ENCODE measurements around the gene ARHGEF4.
A peak's percentile ranks its signal among the peaks of the same experiment; 100 is the strongest.

Gene ARHGEF4

GRCh38 chr2:130913891-130914290 lies 77.2 kb downstream of the ARHGEF4 start:
- Histone ChIP-seq H3K27me3 (peaks cover 39 to 56% (median 49%) of the 10 kb centered on the region in 11 experiments), H3K36me3 (no peaks in the 10 kb centered on the region), H3K4me3 (no peak overlapping the region), H3K4me1 (peaks cover 0 to 20% (median 14%) of the 10 kb centered on the region in 10 experiments; a peak in 17 of 20 replicates), H4K20me1 (peaks cover 0 to 9% (median 0%) of the 10 kb centered on the region in 11 experiments; a peak in 2 of 22 replicates), H3K27ac (no peak overlapping the region), H3K9me3 (replicated peaks in 1 of 11) (peaks cover 0 to 7% (median 0%) of the 10 kb centered on the region in 11 experiments; a peak in 3 of 22 replicates), H3K9ac (no peak overlapping the region), H3K4me2 (no peak overlapping the region)
- TF ChIP-seq Cebpa-rat (IDR thresholded peaks at IDR 0.05) = no peak

GRCh38 chr2:130915149-130915548 lies 78.4 kb downstream of the ARHGEF4 start:
- Histone ChIP-seq H3K4me3 (no peak overlapping the region), H4K20me1 (peaks cover 0 to 9% (median 0%) of the 10 kb centered on the region in 11 experiments; a peak in 2 of 22 replicates), H3K27me3 (peaks cover 39 to 56% (median 49%) of the 10 kb centered on the region in 11 experiments), H3K27ac (no peak overlapping the region), H3K36me3 (no peaks in the 10 kb centered on the region), H3K9ac (no peak overlapping the region), H3K4me2 (peak overlapping the region in 8 of 11 experiments; percentile 13 to 60 (median 43); a peak in 14 of 22 replicates), H3K9me3 (replicated peaks in 1 of 11) (peaks cover 0 to 7% (median 0%) of the 10 kb centered on the region in 11 experiments; a peak in 3 of 22 replicates), H3K4me1 (peaks cover 0 to 20% (median 14%) of the 10 kb centered on the region in 10 experiments; a peak in 17 of 20 replicates)
- TF ChIP-seq Cebpa-rat (IDR thresholded peaks at IDR 0.05) = no peak

- H3K4me1 ChIP-seq = peaks cover 0 to 20% (median 14%) of the 10 kb centered on the region in 10 experiments; a peak in 17 of 20 replicates
- peaks cover 0 to 7% (median 0%) of the 10 kb centered on the region in 11 experiments; a peak in 3 of 22 replicates for H3K9me3 ChIP-seq (replicated peaks in 1 of 11)
- no peaks in the 10 kb centered on the region for H3K36me3 ChIP-seq
- no peak for TF ChIP-seq Cebpa-rat (IDR thresholded peaks at IDR 0.05)
- 0 out of 20 replicates have a peak overlapping the region, but pooled peaks of 1 of the 10 experiments have one; percentile 19 for H3K4me3 ChIP-seq
- H3K9ac ChIP-seq = no peak overlapping the region
- H3K27me3 ChIP-seq = peaks cover 39 to 56% (median 49%) of the 10 kb centered on the region in 11 experiments
- H4K20me1 ChIP-seq = peaks cover 0 to 9% (median 0%) of the 10 kb centered on the region in 11 experiments; a peak in 2 of 22 replicates
- H3K27ac ChIP-seq = no peak overlapping the region
- H3K4me2 ChIP-seq = peak overlapping the region in 8 of 11 experiments; percentile 13 to 60 (median 43); a peak in 13 of 22 replicates
Measured at GRCh38 chr2:130915595-130916437, 79.1 kb downstream of the ARHGEF4 start.

- no peak for TF ChIP-seq Cebpa-rat (IDR thresholded peaks at IDR 0.05)
- Histone ChIP-seq H3K9ac (no peak overlapping the region), H3K4me1 (peaks cover 0 to 20% (median 14%) of the 10 kb centered on the region in 10 experiments; a peak in 17 of 20 replicates), H3K27me3 (peaks cover 39 to 56% (median 49%) of the 10 kb centered on the region in 11 experiments), H3K4me2 (peak overlapping the region in 5 of 11 experiments; percentile 24 to 60 (median 48); a peak in 6 of 22 replicates), H3K36me3 (no peaks in the 10 kb centered on the region), H3K9me3 (replicated peaks in 1 of 11) (peaks cover 0 to 7% (median 0%) of the 10 kb centered on the region in 11 experiments; a peak in 3 of 22 replicates), H3K4me3 (0 out of 20 replicates have a peak overlapping the region, but pooled peaks of 1 of the 10 experiments have one; percentile 19), H3K27ac (no peak overlapping the region), H4K20me1 (peaks cover 0 to 9% (median 0%) of the 10 kb centered on the region in 11 experiments; a peak in 2 of 22 replicates)
Measured at GRCh38 chr2:130916438-130916705, 79.7 kb downstream of the ARHGEF4 start.

- Histone ChIP-seq H3K4me1 (peaks cover 0 to 20% (median 14%) of the 10 kb centered on the region in 10 experiments; a peak in 17 of 20 replicates), H3K9me3 (replicated peaks in 1 of 11) (peaks cover 0 to 7% (median 0%) of the 10 kb centered on the region in 11 experiments; a peak in 3 of 22 replicates), H3K4me2 (no peak overlapping the region), H3K36me3 (no peaks in the 10 kb centered on the region), H3K27ac (no peak overlapping the region), H4K20me1 (peaks cover 0 to 9% (median 0%) of the 10 kb centered on the region in 11 experiments; a peak in 2 of 22 replicates), H3K27me3 (peaks cover 39 to 56% (median 49%) of the 10 kb centered on the region in 11 experiments), H3K9ac (no peak overlapping the region), H3K4me3 (no peak overlapping the region)
- TF ChIP-seq Cebpa-rat (IDR thresholded peaks at IDR 0.05) = no peak
Measured at GRCh38 chr2:130917006-130917688, 80.4 kb downstream of the ARHGEF4 start.

- H3K27ac ChIP-seq = no peak overlapping the region
- no peak overlapping the region for H3K4me2 ChIP-seq
- H3K36me3 ChIP-seq = no peaks in the 10 kb centered on the region
- H3K4me3 ChIP-seq = no peak overlapping the region
- H3K9me3 ChIP-seq (replicated peaks in 1 of 11) = peaks cover 0 to 7% (median 0%) of the 10 kb centered on the region in 11 experiments; a peak in 3 of 22 replicates
- H4K20me1 ChIP-seq = peaks cover 0 to 9% (median 0%) of the 10 kb centered on the region in 11 experiments; a peak in 2 of 22 replicates
- H3K4me1 ChIP-seq = peaks cover 0 to 20% (median 14%) of the 10 kb centered on the region in 10 experiments; a peak in 17 of 20 replicates
- TF ChIP-seq Cebpa-rat (IDR thresholded peaks at IDR 0.05) = no peak
- no peak overlapping the region for H3K9ac ChIP-seq
- H3K27me3 ChIP-seq = peaks cover 39 to 54% (median 49%) of the 10 kb centered on the region in 11 experiments
Measured at GRCh38 chr2:130918393-130918792, 81.7 kb downstream of the ARHGEF4 start.

- Histone ChIP-seq H3K4me2 (no peak overlapping the region), H3K27ac (no peak overlapping the region), H3K36me3 (no peaks in the 10 kb centered on the region), H3K9ac (no peak overlapping the region), H3K4me3 (no peak overlapping the region), H3K27me3 (peaks cover 22 to 32% (median 29%) of the 10 kb centered on the region in 11 experiments), H4K20me1 (peaks cover 0 to 5% (median 0%) of the 10 kb centered on the region in 11 experiments; a peak in 1 of 22 replicates), H3K4me1 (peaks cover 0 to 10% (median 4%) of the 10 kb centered on the region in 10 experiments; a peak in 14 of 20 replicates), H3K9me3 (replicated peaks in 1 of 11) (peaks cover 0 to 7% (median 0%) of the 10 kb centered on the region in 11 experiments; a peak in 3 of 22 replicates)
- TF ChIP-seq Cebpa-rat (IDR thresholded peaks at IDR 0.05) = no peak
Measured at GRCh38 chr2:130920415-130921163, 83.9 kb downstream of the ARHGEF4 start.

- Histone ChIP-seq H3K36me3 (no peaks in the 10 kb centered on the region), H3K27me3 (peaks cover 16 to 27% (median 24%) of the 10 kb centered on the region in 11 experiments), H3K4me2 (no peak overlapping the region), H3K4me3 (no peak overlapping the region), H3K4me1 (peaks cover 0 to 4% (median 0%) of the 10 kb centered on the region in 10 experiments; a peak in 6 of 20 replicates), H3K9ac (no peak overlapping the region), H4K20me1 (peaks cover 0 to 3% (median 0%) of the 10 kb centered on the region in 11 experiments; a peak in 1 of 22 replicates), H3K27ac (no peak overlapping the region), H3K9me3 (replicated peaks in 1 of 11) (peaks cover 0 to 4% (median 0%) of the 10 kb centered on the region in 11 experiments; a peak in 3 of 22 replicates)
- no peak for TF ChIP-seq Cebpa-rat (IDR thresholded peaks at IDR 0.05)
Measured at GRCh38 chr2:130921164-130921476, 84.4 kb downstream of the ARHGEF4 start.
